GM12872 (cell line): Measurements from ENCODE around the gene PEPD.

Experiments used
- TF ChIP-seq, protein P1 (sequence below): IDR thresholded peaks from 3 replicates; pipeline ENCODE4 v1.5.1; 2011; ENCODE audit warnings: low read depth, mild to moderate bottlenecking, low read length, moderate library complexity; ENCODE audit not compliant: insufficient read depth

PEPD gene

DNA sequence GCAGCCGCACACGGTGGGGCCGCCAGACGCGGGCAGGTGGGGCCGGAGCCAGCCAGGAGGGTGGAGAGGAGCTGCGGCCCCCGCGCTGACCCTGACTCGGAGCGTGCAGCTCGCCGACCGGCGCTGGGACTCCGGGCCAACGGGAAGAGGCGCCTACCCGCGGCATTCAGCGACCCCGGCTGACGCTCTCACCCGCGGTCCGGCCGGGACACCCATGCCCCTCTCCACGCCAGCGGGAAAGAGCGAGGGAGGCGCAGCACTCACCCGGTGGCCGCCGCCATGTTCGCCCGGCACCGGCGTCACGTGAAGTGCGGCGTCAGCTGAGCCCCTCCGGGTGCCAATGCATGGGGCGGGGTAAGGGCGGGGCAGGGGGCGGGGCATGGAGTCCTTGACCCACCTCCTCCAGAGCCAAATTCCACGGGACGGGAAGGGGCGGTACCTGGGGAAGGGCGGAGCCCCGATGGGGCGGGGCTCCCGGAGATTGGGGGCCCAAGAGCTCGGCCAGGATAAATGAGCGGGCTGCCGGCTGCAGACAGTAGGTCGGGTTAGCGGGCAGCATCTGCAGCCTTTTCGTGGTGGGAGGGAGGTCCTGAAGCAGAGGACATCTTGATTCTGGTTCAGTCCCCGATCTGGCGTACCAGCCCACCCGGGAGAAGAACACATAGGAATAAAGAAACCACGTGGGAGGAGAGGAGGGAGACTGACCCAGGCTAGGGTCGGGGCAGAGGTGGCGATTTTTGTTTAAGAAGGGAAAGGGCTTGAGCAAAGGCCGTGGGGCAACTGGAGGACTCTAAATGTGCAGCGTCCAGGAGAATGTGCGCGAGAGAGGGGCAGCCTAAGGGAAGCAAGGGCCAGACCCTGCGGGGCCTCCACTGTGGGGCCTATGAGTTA is at the start of gene PEPD:
Gene PEPD (minus strand): TSS at position 312 of the 891 bp plus-strand sequence. CDS start 31 bp downstream, at position 281.
- TF ChIP-seq, protein P1, sequence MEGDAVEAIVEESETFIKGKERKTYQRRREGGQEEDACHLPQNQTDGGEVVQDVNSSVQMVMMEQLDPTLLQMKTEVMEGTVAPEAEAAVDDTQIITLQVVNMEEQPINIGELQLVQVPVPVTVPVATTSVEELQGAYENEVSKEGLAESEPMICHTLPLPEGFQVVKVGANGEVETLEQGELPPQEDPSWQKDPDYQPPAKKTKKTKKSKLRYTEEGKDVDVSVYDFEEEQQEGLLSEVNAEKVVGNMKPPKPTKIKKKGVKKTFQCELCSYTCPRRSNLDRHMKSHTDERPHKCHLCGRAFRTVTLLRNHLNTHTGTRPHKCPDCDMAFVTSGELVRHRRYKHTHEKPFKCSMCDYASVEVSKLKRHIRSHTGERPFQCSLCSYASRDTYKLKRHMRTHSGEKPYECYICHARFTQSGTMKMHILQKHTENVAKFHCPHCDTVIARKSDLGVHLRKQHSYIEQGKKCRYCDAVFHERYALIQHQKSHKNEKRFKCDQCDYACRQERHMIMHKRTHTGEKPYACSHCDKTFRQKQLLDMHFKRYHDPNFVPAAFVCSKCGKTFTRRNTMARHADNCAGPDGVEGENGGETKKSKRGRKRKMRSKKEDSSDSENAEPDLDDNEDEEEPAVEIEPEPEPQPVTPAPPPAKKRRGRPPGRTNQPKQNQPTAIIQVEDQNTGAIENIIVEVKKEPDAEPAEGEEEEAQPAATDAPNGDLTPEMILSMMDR: no peak

DNA sequence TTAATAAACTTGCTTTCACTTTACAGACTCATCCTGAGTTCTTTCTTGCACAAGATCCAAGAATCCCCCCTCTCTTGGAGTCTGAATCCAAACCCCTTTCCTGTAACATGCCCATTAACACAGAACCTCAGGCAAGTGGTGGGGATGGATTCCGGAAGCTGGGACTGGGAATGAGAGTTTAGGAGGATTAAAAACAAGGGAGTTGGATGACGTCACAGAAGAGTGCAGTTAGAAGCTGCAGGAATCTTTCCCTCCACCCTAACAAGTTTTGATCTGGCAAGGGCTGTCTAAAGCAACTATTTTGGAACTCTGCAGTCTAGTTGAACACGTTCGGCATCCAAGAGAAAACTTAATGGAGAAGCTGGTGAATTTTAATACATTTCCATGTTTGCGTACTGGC is 48.2 kb upstream of the PEPD start:
- TF ChIP-seq, protein P1: no peak

DNA sequence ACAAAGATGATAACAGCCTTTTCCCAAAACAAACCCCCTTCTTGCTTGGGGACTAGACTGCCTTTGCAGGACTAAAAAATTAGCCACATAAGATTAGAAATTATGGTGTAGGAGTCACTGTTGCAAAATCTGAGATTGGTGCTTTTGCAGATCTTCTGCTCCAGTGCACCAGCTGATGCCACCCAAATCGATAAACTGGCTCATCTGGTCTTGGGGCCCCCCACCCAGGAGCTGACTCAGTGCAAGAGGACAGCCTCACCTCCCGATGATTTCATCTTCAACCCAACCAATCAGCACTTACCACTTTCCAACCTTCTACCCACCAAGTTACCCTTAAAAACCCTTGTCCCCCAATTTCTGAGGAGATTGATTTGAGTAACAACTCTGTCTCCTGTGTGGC is 47.1 kb upstream of the PEPD start:
- TF ChIP-seq, protein P1: no peak

DNA sequence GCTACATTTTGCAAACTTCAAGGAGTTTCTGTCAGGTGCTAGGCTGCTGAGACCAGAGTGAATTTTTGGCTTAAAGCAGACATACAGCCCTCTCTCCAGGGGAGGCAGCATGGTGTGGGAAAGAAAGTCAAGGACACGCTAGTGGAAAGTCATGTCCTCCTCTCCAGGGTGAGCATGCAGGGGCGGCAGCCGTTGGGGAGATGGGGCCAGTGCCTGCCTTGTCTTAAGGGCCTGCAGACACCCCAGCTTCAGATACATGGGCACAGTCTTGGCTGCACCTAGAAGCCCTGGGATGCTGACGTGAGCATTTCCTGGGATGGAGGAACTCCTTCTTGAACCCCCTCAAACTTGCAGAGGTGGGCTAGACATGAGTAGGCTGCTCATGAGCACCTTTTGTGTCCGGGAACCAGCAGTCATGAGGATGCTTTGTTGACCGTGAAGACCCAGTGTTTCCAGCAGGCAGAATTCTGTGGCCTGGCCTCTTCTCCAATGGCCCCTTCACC is 43.3 kb upstream of the PEPD start:
- TF ChIP-seq, protein P1: no peak

DNA sequence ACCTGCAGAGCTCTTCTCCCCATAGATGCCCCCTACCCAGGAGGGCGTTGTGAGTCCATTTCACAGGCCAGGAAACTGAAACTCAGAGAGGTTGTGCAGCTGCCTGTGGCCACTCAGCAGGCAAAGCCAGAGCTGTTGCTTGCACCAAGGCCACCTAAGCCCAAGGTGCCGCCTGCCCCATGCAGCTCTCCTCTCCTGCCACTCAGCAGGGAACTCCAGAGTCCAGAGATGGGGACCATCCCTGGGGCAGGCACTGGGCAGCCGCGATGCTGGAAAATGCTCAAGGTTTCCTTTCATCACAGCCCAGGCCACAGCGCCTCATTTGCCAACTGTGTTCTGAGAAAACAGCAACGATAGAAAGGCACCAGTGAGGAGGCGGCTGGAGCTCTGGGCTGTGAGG is 41.0 kb upstream of the PEPD start:
- TF ChIP-seq, protein P1: no peak

DNA sequence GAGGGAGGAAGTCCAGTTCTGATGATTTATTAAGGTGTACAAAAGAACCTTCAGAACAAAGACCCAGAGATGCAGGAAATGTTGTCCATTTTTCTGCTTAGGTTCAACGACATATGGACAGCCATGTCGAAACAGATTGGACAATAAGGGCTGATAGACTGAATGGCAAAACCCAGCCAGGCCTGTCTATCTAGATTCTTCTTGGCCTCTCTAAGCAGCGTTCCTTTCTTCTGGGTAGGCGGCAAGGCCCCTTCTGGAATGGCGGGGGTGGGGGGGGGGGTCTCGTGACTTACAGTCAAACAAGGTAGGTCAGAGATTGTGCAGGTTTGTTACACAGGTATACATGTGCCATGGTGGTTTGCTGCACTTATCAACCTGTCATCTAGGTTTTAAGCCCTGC is 39.7 kb upstream of the PEPD start:
- TF ChIP-seq, protein P1: no peak

DNA sequence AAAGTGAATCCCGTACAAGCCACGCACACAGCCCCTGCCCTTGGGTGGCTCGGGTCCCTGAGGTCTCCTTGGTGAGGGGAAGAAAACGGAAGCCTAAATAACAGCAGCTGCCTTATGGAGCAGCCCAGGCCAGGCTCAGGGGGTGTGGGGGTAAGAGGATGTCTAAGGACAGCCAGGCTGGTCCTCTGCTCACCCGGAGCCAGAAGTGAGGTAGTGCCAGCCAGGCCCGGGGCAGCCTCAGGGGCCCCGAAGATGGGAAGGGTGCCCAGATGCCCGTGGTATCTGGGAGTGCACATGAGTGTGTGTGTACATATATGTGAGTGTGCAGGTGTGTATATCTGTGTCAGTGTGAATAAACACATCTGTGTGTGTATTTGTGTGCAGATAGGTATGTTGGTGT is 38.4 kb upstream of the PEPD start:
- TF ChIP-seq, protein P1: no peak
